ENCODE results near the gene TMPRSS5.

Gene TMPRSS5

GRCh38 chr11:113689768-113690618, 16.1 kb downstream of the TMPRSS5 start:
- TF ChIP-seq NFIC (IDR thresholded peaks at IDR 0.05) (no peak), USF1 (IDR thresholded peaks at IDR 0.05) (no peak), YY1 (IDR thresholded peaks at IDR 0.05; ENCODE audit: low read depth) (no peak), MAX (IDR thresholded peaks at IDR 0.05) (0 out of 2 replicates have a peak, but pooled peaks have one; percentile 17), FOXM1 (IDR thresholded peaks at IDR 0.05; ENCODE audit: borderline replicate concordance, low read depth) (no peak), CREB1 (IDR thresholded peaks at IDR 0.05; ENCODE audit: low read depth) (no peak)

GRCh38 chr11:113685654-113686359, 20.3 kb downstream of the TMPRSS5 start:
- TF ChIP-seq REST (IDR thresholded peaks at IDR 0.05; ENCODE audit: low read depth), result no peak
- no peak for TF ChIP-seq YY1 (IDR thresholded peaks at IDR 0.05; ENCODE audit: low read depth)
- no peak for TF ChIP-seq EP300 (IDR thresholded peaks at IDR 0.05; ENCODE audit: borderline replicate concordance)
- TF ChIP-seq MAX (IDR thresholded peaks at IDR 0.05), result no peak
- no peak for TF ChIP-seq CREB1 (IDR thresholded peaks at IDR 0.05; ENCODE audit: low read depth)
- TF ChIP-seq TEAD4 (IDR thresholded peaks at IDR 0.05), result no peak

GRCh38 chr11:113684496-113684895, 21.6 kb downstream of the TMPRSS5 start:
- TF ChIP-seq REST (IDR thresholded peaks at IDR 0.05; ENCODE audit: low read depth) (no peak), EP300 (IDR thresholded peaks at IDR 0.05; ENCODE audit: borderline replicate concordance) (no peak)

- no peak for TF ChIP-seq ZBTB7A (IDR thresholded peaks at IDR 0.05; ENCODE audit: low read depth)
- no peak for TF ChIP-seq EGR1 (IDR thresholded peaks at IDR 0.05)
- TF ChIP-seq YY1 (IDR thresholded peaks at IDR 0.05; ENCODE audit: low read depth), result no peak
- TF ChIP-seq EP300 (IDR thresholded peaks at IDR 0.05; ENCODE audit: borderline replicate concordance), result no peak
- no peak for TF ChIP-seq MAX (IDR thresholded peaks at IDR 0.05)
- TF ChIP-seq TCF12 (IDR thresholded peaks at IDR 0.05; ENCODE audit: low read depth), result no peak
- TF ChIP-seq CREB1 (IDR thresholded peaks at IDR 0.05; ENCODE audit: low read depth), result no peak
- TF ChIP-seq USF1 (IDR thresholded peaks at IDR 0.05), result no peak
- TF ChIP-seq RAD21 (IDR thresholded peaks at IDR 0.05; ENCODE audit: low read depth), result no peak
- no peak for TF ChIP-seq CEBPB (IDR thresholded peaks at IDR 0.05)
- TF ChIP-seq NFIC (IDR thresholded peaks at IDR 0.05), result no peak
- TF ChIP-seq REST (IDR thresholded peaks at IDR 0.05; ENCODE audit: low read depth), result no peak
- TF ChIP-seq FOXM1 (IDR thresholded peaks at IDR 0.05; ENCODE audit: borderline replicate concordance, low read depth), result no peak
- TF ChIP-seq TAF1 (IDR thresholded peaks at IDR 0.05; ENCODE audit: low read depth), result no peak
- TF ChIP-seq TEAD4 (IDR thresholded peaks at IDR 0.05), result no peak
These were observed 22.5 kb downstream of the TMPRSS5 start for GRCh38 chr11:113683481-113684046.

Measured in Ishikawa (cell line).